CD4-positive, alpha-beta T cell treated with Interleukin-10 for 1 hour (primary cell): ENCODE results near the gene OSR1.
"Not testable (repeated sequence)": the region's sequence is repeated elsewhere in the genome, so short reads cannot be mapped to it uniquely, and the experiment has no call there.

Experiments
- DNase-seq: peaks from one replicate; pipeline ENCODE4 v3.0.0-alpha.2; 2020

Gene OSR1

GRCh38 chr2:19330436-19330835, 28.0 kb downstream of the OSR1 start:
- DNase-seq = no peak

- DNase-seq = no peak
Measured at GRCh38 chr2:19329445-19329844, 29.0 kb downstream of the OSR1 start.

- no peak for DNase-seq
Measured at GRCh38 chr2:19327496-19327895, 30.9 kb downstream of the OSR1 start.

- no peak for DNase-seq
Measured at GRCh38 chr2:19321946-19322345, 36.5 kb downstream of the OSR1 start.

GRCh38 chr2:19320813-19321212, 37.6 kb downstream of the OSR1 start:
- no peak for DNase-seq

GRCh38 chr2:19319698-19320097, 38.7 kb downstream of the OSR1 start:
- no peak for DNase-seq

- no peak for DNase-seq
Measured at GRCh38 chr2:19319064-19319463, 39.4 kb downstream of the OSR1 start.

GRCh38 chr2:19313553-19313952, 44.9 kb downstream of the OSR1 start:
- no peak for DNase-seq

GRCh38 chr2:19312949-19313348, 45.5 kb downstream of the OSR1 start:
- DNase-seq = no peak

GRCh38 chr2:19306065-19306464, 52.4 kb downstream of the OSR1 start:
- not testable (repeated sequence) for DNase-seq

- DNase-seq = not testable (repeated sequence)
Measured at GRCh38 chr2:19305400-19306055, 52.9 kb downstream of the OSR1 start.

GRCh38 chr2:19301706-19302105, 56.7 kb downstream of the OSR1 start:
- DNase-seq = no peak
